CD4-positive, alpha-beta T cell (primary cell): Measurements from ENCODE around the gene RHOC. TPM values are rescaled to one million over a fixed set of nuclear protein-coding genes. Genes with fewer than 3 reads are reported as not detected.
A peak's percentile ranks its signal among the peaks of the same experiment; 100 is the strongest.

Experiments
- ATAC-seq: fragments of 200-7000 bp; cut with Tn5 transposase; one replicate; pipeline ENCODE4 v1.10.0; 2022; ENCODE audit warnings: mild to moderate bottlenecking; ENCODE audit not compliant: poor library complexity
- CTCF ChIA-PET: fragments of 350-600 bp; sonication (Branson Sonifier 250); formaldehyde crosslinking; loops from one replicate; lab custom pipeline; 2021; ENCODE audit warnings: antibody characterized with exemption, inconsistent platforms; lab: Charles Lee
- POLR2A ChIA-PET: fragments of 350-600 bp; sonication (Branson Sonifier 250); formaldehyde crosslinking; loops from one replicate; lab custom pipeline; 2021; ENCODE audit warnings: antibody characterized with exemption, inconsistent platforms; lab: Charles Lee
- DNase-seq, 14 experiments: peaks; one replicate each; pipeline ENCODE4 v3.0.0-alpha.2; 2013 to 2020; ENCODE audit warnings: mixed read lengths in 2 of 14
- H3K27ac ChIP-seq, 2 donors: one replicate each; pipeline versions ENCODE4 v1.5.1 to v1.7.0; 2013; ENCODE audit warnings: low read length in 2 of 2, low read depth in 1 of 2, mild to moderate bottlenecking in 1 of 2
- H3K27me3 ChIP-seq, 2 experiments: 1 replicate in 1 of 2; 2 replicates in 1 of 2; pipeline versions ENCODE4 v1.6.1 to v1.7.0; 2013; ENCODE audit warnings: low read length in 2 of 2, control low read depth in 1 of 2, mild to moderate bottlenecking in 1 of 2, moderate library complexity in 1 of 2; ENCODE audit not compliant: insufficient read depth in 2 of 2, control insufficient read depth in 1 of 2
- H3K36me3 ChIP-seq: one replicate; pipeline ENCODE4 v1.6.1; 2013; ENCODE audit warnings: low read length, control low read depth; ENCODE audit not compliant: insufficient read depth
- H3K4me1 ChIP-seq: one replicate; pipeline ENCODE4 v1.6.1; 2013; ENCODE audit warnings: low read length, control low read depth; ENCODE audit not compliant: insufficient read depth
- H3K4me3 ChIP-seq: one replicate; pipeline ENCODE4 v1.5.1; 2013; ENCODE audit warnings: mild to moderate bottlenecking, low read length, moderate library complexity
- H3K9me3 ChIP-seq, 2 experiments: 1 replicate in 1 of 2; 2 replicates in 1 of 2; pipeline versions ENCODE4 v1.6.1 to v1.7.0; 2013; ENCODE audit warnings: low read length in 2 of 2, mild to moderate bottlenecking in 2 of 2, control low read depth in 1 of 2, moderate library complexity in 1 of 2; ENCODE audit not compliant: control insufficient read depth in 1 of 2, insufficient read depth in 1 of 2
- H3K27ac Mint-ChIP-seq: one replicate; pipeline ENCODE4 v1.8.0; 2020; ENCODE audit warnings: mixed read lengths
- H3K27me3 Mint-ChIP-seq: one replicate; pipeline ENCODE4 v1.8.0; 2021; ENCODE audit warnings: mixed read lengths
- H3K36me3 Mint-ChIP-seq: one replicate; pipeline ENCODE4 v1.8.0; 2021; ENCODE audit warnings: low read depth, mixed read lengths
- H3K4me1 Mint-ChIP-seq: one replicate; pipeline ENCODE4 v1.8.0; 2021; ENCODE audit warnings: low read depth, mixed read lengths
- H3K4me3 Mint-ChIP-seq: one replicate; pipeline ENCODE4 v1.8.0; 2020; ENCODE audit warnings: mild to moderate bottlenecking, mixed read lengths
- H3K9me3 Mint-ChIP-seq: one replicate; pipeline ENCODE4 v1.8.0; 2020; ENCODE audit warnings: mixed read lengths
- CTCF ChIP-seq: fragments of 200-600 bp; IDR thresholded peaks from one replicate; pipeline ENCODE4 v1.8.0; 2022; ENCODE audit warnings: antibody characterized with exemption, mild to moderate bottlenecking
- intact Hi-C, 2 experiments: fragments of 100-400 bp; cut with DNase I in 1 of 2; cut with micrococcal nuclease in 1 of 2; formaldehyde crosslinking; loops; one replicate each; pipeline versions ENCODE4 v1.15.1 to v1.9.0; 2023 to 2025; cut with DNase I, micrococcal nuclease
- total RNA-seq, 174 experiments: library from RNA in 2 of 174; stranded (reverse) in 2 of 174; gene quantifications; one replicate each; pipeline ENCODE4 v1.2.3 and lab custom pipeline; 2021 to 2026

RHOC gene
- total RNA-seq, 2 experiments from 2014 or later, result 11.9 to 12.7 TPM

- peak; percentile 31 to 80 (median 42) for DNase-seq
- H3K27ac Mint-ChIP-seq, result peak within 1 kb of the TSS; percentile 65
- CTCF ChIA-PET, result interaction anchor here (0.6 to 2.7 kb wide), 14 partner anchors 14 to 398 kb away, joined by 3 to 12 read pairs (median 4); partner anchors contain the start of genes CAPZA1, LRIG2 and PPM1J
- no peaks in the 10 kb centered on the region for H3K9me3 Mint-ChIP-seq
- Histone ChIP-seq H3K27me3 (no peaks in the 10 kb centered on the region), H3K36me3 (peaks cover 17% of the 10 kb centered on the region), H3K4me3 (peak within 1 kb of the TSS; percentile 93), H3K9me3 (no peaks in the 10 kb centered on the region), H3K27ac (peak within 1 kb of the TSS; percentile 38 to 68), H3K4me1 (peaks cover 22% of the 10 kb centered on the region)
- no peak for TF ChIP-seq CTCF
- no peaks in the 10 kb centered on the region for H3K27me3 Mint-ChIP-seq
- POLR2A ChIA-PET, result interaction anchor here (0.8 to 4.7 kb wide), 16 partner anchors 9 to 399 kb away, joined by 3 to 134 read pairs (median 5); partner anchors contain the start of genes CAPZA1, LRIG2, PPM1J and RHOC
- H3K4me1 Mint-ChIP-seq, result peaks cover 69% of the 10 kb centered on the region
- ATAC-seq, result peak; percentile 55
- peak within 1 kb of the TSS; percentile 98 for H3K4me3 Mint-ChIP-seq
- H3K36me3 Mint-ChIP-seq, result peaks cover 40% of the 10 kb centered on the region
- intact Hi-C loops, result loop anchor here (2.0 to 5.0 kb wide), 2 partner anchors 37 to 50 kb away; no protein-coding TSS in a partner anchor
Observed at GRCh38 chr1:112674440-112674985, 32.4 kb downstream of the RHOC start, which contains the start of gene MOV10. Gene MOV10, plus strand, starts transcription at chr1:112674659. Its CDS starts 254 bp downstream, at chr1:112674913.

GRCh38 chr1:112673592-112674439 lies 33.1 kb downstream of the RHOC start:
- Mint-ChIP-seq H3K4me1 (peaks cover 65% of the 10 kb centered on the region), H3K27me3 (no peaks in the 10 kb centered on the region), H3K4me3 (peak overlapping the region; percentile 98), H3K9me3 (no peaks in the 10 kb centered on the region), H3K27ac (peak overlapping the region; percentile 65), H3K36me3 (peaks cover 47% of the 10 kb centered on the region)
- intact Hi-C loops, result loop anchor here (1.0 to 5.0 kb wide), 3 partner anchors 37 to 56 kb away; no protein-coding TSS in a partner anchor
- Histone ChIP-seq H3K9me3 (no peaks in the 10 kb centered on the region), H3K27me3 (no peaks in the 10 kb centered on the region), H3K27ac (peak overlapping the region; percentile 38 to 68), H3K4me3 (peak overlapping the region; percentile 93), H3K4me1 (peaks cover 22% of the 10 kb centered on the region), H3K36me3 (peaks cover 24% of the 10 kb centered on the region)
- CTCF ChIA-PET, result interaction anchor here (1.0 to 2.7 kb wide), 14 partner anchors 10 to 283 kb away, joined by 3 to 12 read pairs (median 4); partner anchors contain the start of genes CAPZA1, PPM1J and ST7L
- POLR2A ChIA-PET, result interaction anchor here (0.6 to 4.7 kb wide), 15 partner anchors 10 to 399 kb away, joined by 3 to 134 read pairs (median 5); partner anchors contain the start of genes CAPZA1, LRIG2, PPM1J and RHOC
- TF ChIP-seq CTCF, result peak; percentile 56
- ATAC-seq (peak; percentile 48), DNase-seq (peak in 5 of 14 experiments; percentile 9 to 63 (median 34))

GRCh38 chr1:112672842-112673241 lies 34.1 kb downstream of the RHOC start:
- H3K4me1 Mint-ChIP-seq, result peaks cover 63% of the 10 kb centered on the region
- CTCF ChIA-PET, result interaction anchor here (1.1 to 2.7 kb wide), 7 partner anchors 9 to 59 kb away, joined by 3 to 12 read pairs (median 4); partner anchors contain the start of genes CAPZA1 and ST7L
- POLR2A ChIA-PET, result interaction anchor here (0.6 to 4.7 kb wide), 6 partner anchors 10 to 282 kb away, joined by 3 to 134 read pairs (median 34); partner anchors contain the start of genes CAPZA1, PPM1J and ST7L
- no peaks in the 10 kb centered on the region for H3K27me3 Mint-ChIP-seq
- H3K27ac Mint-ChIP-seq, result peak overlapping the region; percentile 65
- Histone ChIP-seq H3K9me3 (no peaks in the 10 kb centered on the region), H3K4me1 (peaks cover 22% of the 10 kb centered on the region), H3K27me3 (no peaks in the 10 kb centered on the region), H3K4me3 (no peak overlapping the region), H3K36me3 (peaks cover 30% of the 10 kb centered on the region), H3K27ac (peak overlapping the region in 1 of 2 donors; percentile 23)
- DNase-seq (no peak), ATAC-seq (no peak)
- TF ChIP-seq CTCF, result no peak
- H3K4me3 Mint-ChIP-seq, result peak overlapping the region; percentile 82
- intact Hi-C loops, result loop anchor here in 1 of 2 experiments (1.0 to 5.0 kb wide), 2 partner anchors 36 to 55 kb away; no protein-coding TSS in a partner anchor
- no peaks in the 10 kb centered on the region for H3K9me3 Mint-ChIP-seq
- H3K36me3 Mint-ChIP-seq, result peaks cover 53% of the 10 kb centered on the region
